GM23248 (cell line): ENCODE measurements around the gene DTX2. TPM values are rescaled to one million over a fixed set of nuclear protein-coding genes. Genes with fewer than 3 reads are reported as not detected.
"Not testable (repeated sequence)": the region's sequence is repeated elsewhere in the genome, so short reads cannot be mapped to it uniquely, and the experiment has no call there.

Experiments used
- DNase-seq: peaks from one replicate; pipeline ENCODE4 v3.0.0-alpha.2; 2015
- H2AFZ ChIP-seq: fragments of 200-600 bp; sonication (generic); 2 replicates; pipeline ENCODE4 v1.6.1; 2016; ENCODE audit warnings: antibody characterized with exemption
- H3F3A ChIP-seq: fragments of 200-600 bp; sonication (generic); 2 replicates; pipeline ENCODE4 v1.6.1; 2016; ENCODE audit warnings: mild to moderate bottlenecking, antibody characterized with exemption, mixed run types; ENCODE audit not compliant: insufficient read depth
- H3K27ac ChIP-seq: fragments of 200-600 bp; sonication (generic); 2 replicates; pipeline ENCODE4 v1.5.1; 2016; ENCODE audit warnings: mild to moderate bottlenecking
- H3K27me3 ChIP-seq: fragments of 200-600 bp; sonication (generic); replicated peaks from 2 replicates; pipeline ENCODE4 v1.6.1; 2016; ENCODE audit warnings: mild to moderate bottlenecking; ENCODE audit not compliant: insufficient read depth
- H3K36me3 ChIP-seq: fragments of 200-600 bp; sonication (generic); 2 replicates; pipeline ENCODE4 v1.6.1; 2016; ENCODE audit warnings: low read depth, mild to moderate bottlenecking
- H3K4me1 ChIP-seq: fragments of 200-600 bp; sonication (generic); 2 replicates; pipeline ENCODE4 v1.6.1; 2016; ENCODE audit warnings: mild to moderate bottlenecking; ENCODE audit not compliant: insufficient read depth
- H3K4me2 ChIP-seq: fragments of 200-600 bp; sonication (generic); one replicate; pipeline ENCODE4 v1.6.1; 2016; ENCODE audit warnings: mild to moderate bottlenecking; ENCODE audit not compliant: unreplicated experiment
- H3K4me3 ChIP-seq: fragments of 200-600 bp; sonication (generic); 2 replicates; pipeline ENCODE4 v1.5.1; 2016; ENCODE audit warnings: mild to moderate bottlenecking
- H3K79me2 ChIP-seq: fragments of 200-600 bp; sonication (generic); 2 replicates; pipeline ENCODE4 v1.6.1; 2016; ENCODE audit warnings: mild to moderate bottlenecking; ENCODE audit not compliant: insufficient read depth
- H3K9ac ChIP-seq: fragments of 200-600 bp; sonication (generic); 2 replicates; pipeline ENCODE4 v1.6.1; 2016; ENCODE audit warnings: mild to moderate bottlenecking
- H3K9me2 ChIP-seq: fragments of 200-600 bp; sonication (generic); 2 replicates; pipeline ENCODE4 v1.6.1; 2016; ENCODE audit warnings: mixed run types, mild to moderate bottlenecking, moderate library complexity; ENCODE audit not compliant: insufficient read depth
- H3K9me3 ChIP-seq: fragments of 200-600 bp; sonication (generic); one replicate; pipeline ENCODE4 v1.6.1; 2017; ENCODE audit warnings: low read depth
- H4K20me1 ChIP-seq: fragments of 200-600 bp; sonication (generic); 2 replicates; pipeline ENCODE4 v1.6.0; 2016; ENCODE audit not compliant: insufficient read depth
- EZH2 ChIP-seq: fragments of 200-600 bp; sonication (generic); IDR thresholded peaks from 2 replicates; pipeline ENCODE4 v1.6.1; 2018; ENCODE audit warnings: antibody characterized with exemption, mild to moderate bottlenecking; ENCODE audit not compliant: insufficient read depth, poor library complexity, severe bottlenecking
- EZH2phosphoT487 ChIP-seq: fragments of 200-600 bp; sonication (generic); IDR thresholded peaks from 2 replicates; pipeline ENCODE4 v1.6.1; 2018; ENCODE audit warnings: antibody characterized with exemption, moderate library complexity, mild to moderate bottlenecking, low read depth; ENCODE audit not compliant: insufficient read depth
- WGBS, 2 experiments: methylation state at CpG; one replicate each; pipeline ENCODE4 v1.1.6; 2015 to 2017; ENCODE audit warnings: low lambda C conversion rate in 2 of 2, low coverage in 1 of 2; ENCODE audit errors: missing lambda C conversion rate in 2 of 2; 5-methylcytosine and 5-hydroxymethylcytosine counted together
- in situ Hi-C: fragments of 300-500 bp; cut with MboI; formaldehyde crosslinking; loops from 2 replicates; pipeline ENCODE4 v1.15.0; 2020
- polyA plus RNA-seq: library from polyadenylated mRNA; unstranded; fragments of >200 nt; fragmentation: Nextera tagmentation; extraction: Ambion mirVana; gene quantifications from 2 replicates; pipeline ENCODE4 v1.2.1, GENCODE V29; 2016
- total RNA-seq: library from RNA; depleted of rRNA; stranded (reverse); fragments of >200 nt; shearing (Covaris generic); gene quantifications from 2 replicates; pipeline ENCODE4 v1.2.3, GENCODE V29; 2014

DTX2 gene
- total and polyA plus RNA-seq, 2 experiments from 2014 or later = 4.3 to 9.7 TPM

GRCh38 chr7:76515999-76516443, 54.5 kb downstream of the DTX2 start:
- no peaks in the 10 kb centered on the region for H3K9me2 ChIP-seq
- H3K4me1 ChIP-seq = no peaks in the 10 kb centered on the region
- no peaks in the 10 kb centered on the region for H3K36me3 ChIP-seq
- H3F3A ChIP-seq = no peaks in the 10 kb centered on the region
- peak overlapping the region; percentile 25; the same call in 1 of the 2 replicates for H3K9ac ChIP-seq
- no peak overlapping the region for H3K4me2 ChIP-seq
- peak overlapping the region; percentile 37; the same call in 1 of the 2 replicates for H3K4me3 ChIP-seq
- no peak for TF ChIP-seq EZH2phosphoT487
- TF ChIP-seq EZH2 = no peak
- H3K27me3 ChIP-seq = no peaks in the 10 kb centered on the region
- 0 out of 2 replicates have a peak overlapping the region, but pooled peaks have one; percentile 51 for H2AFZ ChIP-seq
- in situ Hi-C loops = no loop called here
- H4K20me1 ChIP-seq = no peaks in the 10 kb centered on the region
- no peaks in the 10 kb centered on the region for H3K9me3 ChIP-seq
- WGBS, 2 experiments = 0 to 10% methylated on average over 18 to 27 of the region's 32 CpGs
- no peaks in the 10 kb centered on the region for H3K79me2 ChIP-seq
- no peak overlapping the region for H3K27ac ChIP-seq
- DNase-seq = peak; percentile 60

GRCh38 chr7:76516932-76517331, 55.4 kb downstream of the DTX2 start:
- H3K9me3 ChIP-seq, H3K9ac ChIP-seq, H3K9me2 ChIP-seq, H3K4me2 ChIP-seq, in situ Hi-C loops, H4K20me1 ChIP-seq, H3K4me1 ChIP-seq, H3F3A ChIP-seq, H3K27me3 ChIP-seq, H3K36me3 ChIP-seq, H3K4me3 ChIP-seq, H2AFZ ChIP-seq, H3K27ac ChIP-seq, DNase-seq, H3K79me2 ChIP-seq: not testable (repeated sequence)
- WGBS, 2 experiments = 80 to 100% methylated on average over 5 to 6 of the region's 6 CpGs

GRCh38 chr7:76526183-76526582, 64.7 kb downstream of the DTX2 start:
- DNase-seq, H3K27me3 ChIP-seq, H3K9me3 ChIP-seq, H3K79me2 ChIP-seq, H3K9ac ChIP-seq, H3K4me3 ChIP-seq, H3K36me3 ChIP-seq, H3K4me1 ChIP-seq, H3K9me2 ChIP-seq, H2AFZ ChIP-seq, H3F3A ChIP-seq, H3K27ac ChIP-seq, in situ Hi-C loops, H4K20me1 ChIP-seq, H3K4me2 ChIP-seq: not testable (repeated sequence)
- 84 to 87% methylated on average over 3 to 4 of the region's 4 CpGs for WGBS, 2 experiments

GRCh38 chr7:76531643-76532042, 70.1 kb downstream of the DTX2 start:
- H3K4me3 ChIP-seq, H3K4me1 ChIP-seq, H3K79me2 ChIP-seq, H3K9me3 ChIP-seq, H3K27me3 ChIP-seq, DNase-seq, H3K27ac ChIP-seq, H3K9ac ChIP-seq, H2AFZ ChIP-seq, H3F3A ChIP-seq, H4K20me1 ChIP-seq, H3K36me3 ChIP-seq, in situ Hi-C loops, H3K9me2 ChIP-seq, H3K4me2 ChIP-seq: not testable (repeated sequence)
- 59 to 67% methylated on average over 2 of the region's 2 CpGs for WGBS, 2 experiments

GRCh38 chr7:76543197-76543596, 81.7 kb downstream of the DTX2 start, which contains the start of gene SPDYE16:
Gene SPDYE16 (minus strand): TSS chr7:76543297. CDS start chr7:76541459, 1,838 bp downstream.
- in situ Hi-C loops, H3K9me3 ChIP-seq, H3K4me3 ChIP-seq, H3K27ac ChIP-seq, H2AFZ ChIP-seq, DNase-seq, H3K9ac ChIP-seq, H3K79me2 ChIP-seq, H3K4me1 ChIP-seq, H3K9me2 ChIP-seq, H4K20me1 ChIP-seq, H3F3A ChIP-seq, H3K27me3 ChIP-seq, H3K4me2 ChIP-seq, H3K36me3 ChIP-seq: not testable (repeated sequence)
- 100% methylated on average over 1 of the region's 8 CpGs; no CpG with 5 or more reads in 1 of the 2 experiments for WGBS, 2 experiments

- DNase-seq = peak; percentile 84
- whole genome bisulfite sequencing, 2 experiments = 1% methylated on average over 46 to 57 of the region's 71 CpGs
- Histone ChIP-seq H2AFZ (peak overlapping the region; percentile 89), H3K27ac (peak overlapping the region; percentile 88), H3K4me3 (peak overlapping the region; percentile 92), H3K9ac (peak overlapping the region; percentile 99), H3K4me2 (peak overlapping the region; percentile 80), H3K79me2 (peaks cover 43% of the 10 kb centered on the region)
- H3K9me3 ChIP-seq, in situ Hi-C loops, H3K9me2 ChIP-seq, H3K36me3 ChIP-seq, H4K20me1 ChIP-seq, H3F3A ChIP-seq, H3K4me1 ChIP-seq, H3K27me3 ChIP-seq: not testable (repeated sequence)
These were observed 87.7 kb downstream of the DTX2 start for GRCh38 chr7:76549025-76549854.

- Histone ChIP-seq H2AFZ (peak overlapping the region; percentile 89), H3K27ac (peak overlapping the region; percentile 88), H3K4me2 (peak overlapping the region; percentile 80), H3K4me3 (peak overlapping the region; percentile 92), H3K9ac (peak overlapping the region; percentile 99), H3K79me2 (peaks cover 49% of the 10 kb centered on the region)
- H4K20me1 ChIP-seq, H3K9me3 ChIP-seq, H3F3A ChIP-seq, H3K36me3 ChIP-seq, H3K4me1 ChIP-seq, H3K27me3 ChIP-seq, in situ Hi-C loops, H3K9me2 ChIP-seq: not testable (repeated sequence)
- peak; percentile 18 for DNase-seq
- 1 to 2% methylated on average over 12 to 17 of the region's 19 CpGs for WGBS, 2 experiments
These were observed 88.3 kb downstream of the DTX2 start for GRCh38 chr7:76549855-76550248.
